ENCODE results near the gene SYNM.

SYNM gene

DNA sequence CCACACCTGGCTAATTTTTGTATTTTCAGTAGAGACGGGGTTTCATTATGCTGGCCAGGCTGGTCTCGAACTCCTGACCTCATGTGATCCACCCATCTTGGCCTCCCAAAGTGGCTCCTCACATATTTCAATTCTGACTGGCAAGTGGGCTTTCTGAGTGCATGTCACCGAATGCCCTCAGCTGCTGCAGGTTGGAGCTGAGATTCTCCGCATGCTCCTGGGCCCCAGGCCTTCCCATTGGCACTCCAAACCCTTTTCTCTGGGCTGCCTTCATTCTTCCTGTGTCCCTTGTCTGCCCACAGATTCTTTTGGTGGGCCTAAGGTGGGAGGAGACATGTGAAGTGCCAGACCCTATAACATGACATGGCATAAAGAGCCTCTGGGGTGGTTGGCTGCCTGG is 67.3 kb downstream of the SYNM start:
- no peak overlapping the region for H3K27ac ChIP-seq
- no peak for TF ChIP-seq ZFX (IDR thresholded peaks at IDR 0.05)
- TF ChIP-seq, protein P1, sequence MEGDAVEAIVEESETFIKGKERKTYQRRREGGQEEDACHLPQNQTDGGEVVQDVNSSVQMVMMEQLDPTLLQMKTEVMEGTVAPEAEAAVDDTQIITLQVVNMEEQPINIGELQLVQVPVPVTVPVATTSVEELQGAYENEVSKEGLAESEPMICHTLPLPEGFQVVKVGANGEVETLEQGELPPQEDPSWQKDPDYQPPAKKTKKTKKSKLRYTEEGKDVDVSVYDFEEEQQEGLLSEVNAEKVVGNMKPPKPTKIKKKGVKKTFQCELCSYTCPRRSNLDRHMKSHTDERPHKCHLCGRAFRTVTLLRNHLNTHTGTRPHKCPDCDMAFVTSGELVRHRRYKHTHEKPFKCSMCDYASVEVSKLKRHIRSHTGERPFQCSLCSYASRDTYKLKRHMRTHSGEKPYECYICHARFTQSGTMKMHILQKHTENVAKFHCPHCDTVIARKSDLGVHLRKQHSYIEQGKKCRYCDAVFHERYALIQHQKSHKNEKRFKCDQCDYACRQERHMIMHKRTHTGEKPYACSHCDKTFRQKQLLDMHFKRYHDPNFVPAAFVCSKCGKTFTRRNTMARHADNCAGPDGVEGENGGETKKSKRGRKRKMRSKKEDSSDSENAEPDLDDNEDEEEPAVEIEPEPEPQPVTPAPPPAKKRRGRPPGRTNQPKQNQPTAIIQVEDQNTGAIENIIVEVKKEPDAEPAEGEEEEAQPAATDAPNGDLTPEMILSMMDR (conservative IDR thresholded peaks at IDR 0.05): no peak

DNA sequence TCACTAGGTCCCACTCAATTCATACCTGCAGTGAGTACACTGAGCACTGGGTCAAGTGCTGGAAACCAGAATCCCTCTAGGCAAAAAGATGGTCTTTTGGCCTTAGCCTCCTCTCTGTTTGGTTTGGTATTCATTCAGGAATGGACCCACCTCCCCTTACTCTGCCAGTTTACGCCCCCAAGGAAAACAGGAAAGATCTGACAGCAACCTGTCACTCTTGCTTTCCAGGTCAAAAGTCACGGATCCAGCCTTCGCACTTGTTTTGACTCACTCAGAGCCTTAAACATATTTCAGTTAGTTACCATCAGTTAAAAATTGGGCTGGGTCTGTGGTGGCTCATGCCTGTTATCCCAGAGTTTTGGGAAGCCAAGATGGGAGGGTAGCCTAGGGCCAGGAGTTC is 68.1 kb downstream of the SYNM start:
- TF ChIP-seq, protein P1 (conservative IDR thresholded peaks at IDR 0.05): no peak
- TF ChIP-seq ZFX (IDR thresholded peaks at IDR 0.05): no peak
- H3K27ac ChIP-seq: no peak overlapping the region

DNA sequence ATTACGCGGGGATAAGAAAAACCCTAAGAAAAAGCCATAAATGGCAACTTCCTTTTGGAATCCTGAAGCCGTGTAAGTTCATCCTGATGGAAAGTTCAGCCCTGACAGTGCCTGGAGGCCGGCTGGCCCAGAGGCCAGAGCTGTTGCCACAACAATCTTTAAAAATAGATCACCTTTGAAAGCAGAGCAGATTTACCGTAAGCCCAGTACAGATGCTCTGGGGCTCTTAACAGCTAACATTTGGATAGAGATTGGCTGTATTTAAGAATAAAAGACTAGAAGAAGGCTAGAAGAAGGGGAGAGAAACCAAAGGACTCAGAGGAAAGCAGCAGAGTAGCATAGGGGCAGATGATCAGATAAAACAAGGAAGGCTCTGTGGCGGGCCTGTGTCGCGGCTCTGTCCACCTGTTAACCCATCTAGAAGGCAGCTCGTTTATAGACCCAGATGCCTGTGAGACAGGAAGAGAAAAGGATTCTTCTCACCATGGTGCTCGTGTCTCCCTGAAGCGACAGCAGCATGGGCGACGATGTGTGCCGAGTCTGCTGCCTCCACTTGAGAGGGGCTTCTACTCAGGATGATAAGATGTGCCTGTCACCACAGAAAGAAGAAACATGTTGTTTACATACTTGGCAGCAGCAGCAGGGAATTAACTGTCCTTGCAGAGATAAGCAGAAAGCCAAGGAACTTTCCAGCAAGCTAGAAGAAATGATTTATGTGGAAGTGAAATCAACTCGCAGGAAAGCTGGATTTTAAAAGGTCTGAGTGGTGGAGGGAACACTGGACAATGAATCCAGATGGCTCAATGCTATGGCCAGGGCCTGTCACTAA is 69.9 kb downstream of the SYNM start:
- H3K27ac ChIP-seq: peak overlapping the region; percentile 17; the same call in 1 of the 2 replicates
- TF ChIP-seq ZFX (IDR thresholded peaks at IDR 0.05): no peak
- TF ChIP-seq, protein P1 (conservative IDR thresholded peaks at IDR 0.05): no peak

DNA sequence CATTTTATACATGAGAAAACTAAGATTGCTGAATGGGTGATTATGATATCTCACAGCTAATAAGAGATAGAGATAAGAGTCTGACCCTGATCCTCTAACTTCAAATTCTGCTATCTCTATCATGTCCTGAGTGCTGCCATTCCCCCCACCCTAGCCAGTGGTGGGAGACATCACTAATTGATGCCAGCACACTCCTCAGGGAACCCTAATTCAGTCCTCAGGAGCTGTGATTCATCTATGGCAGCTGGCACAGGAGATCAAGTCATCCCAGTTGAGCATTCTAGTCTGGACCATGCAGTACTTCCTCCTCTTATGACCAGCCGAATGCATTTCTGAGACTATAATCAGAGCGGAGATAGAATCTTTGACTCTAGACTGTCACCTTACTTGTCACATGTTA is 71.9 kb downstream of the SYNM start:
- H3K27ac ChIP-seq: peak overlapping the region; percentile 16; the same call in 1 of the 2 replicates
- no peak for TF ChIP-seq ZFX (IDR thresholded peaks at IDR 0.05)
- TF ChIP-seq, protein P1 (conservative IDR thresholded peaks at IDR 0.05): no peak

DNA sequence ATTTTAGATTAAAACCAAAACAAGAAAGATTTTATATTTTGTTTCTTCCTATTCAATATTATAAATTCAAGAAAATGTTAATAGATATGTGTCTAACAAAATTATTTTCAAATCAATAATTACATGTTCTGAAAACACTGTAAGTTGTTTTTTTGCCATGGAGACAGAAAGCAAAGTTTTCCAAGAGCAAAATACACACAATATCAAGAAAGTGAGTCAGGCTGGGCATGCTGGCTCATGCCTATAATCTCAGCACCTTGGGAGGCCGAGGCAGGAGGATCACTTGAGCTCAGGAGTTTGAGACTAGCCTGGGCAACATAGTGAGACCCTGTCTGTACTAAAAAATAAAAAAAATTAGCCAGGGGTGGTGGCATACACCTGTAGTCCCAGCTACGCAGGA is 72.8 kb downstream of the SYNM start:
- TF ChIP-seq, protein P1 (conservative IDR thresholded peaks at IDR 0.05): no peak
- TF ChIP-seq ZFX (IDR thresholded peaks at IDR 0.05): no peak
- H3K27ac ChIP-seq: peak overlapping the region; percentile 48

DNA sequence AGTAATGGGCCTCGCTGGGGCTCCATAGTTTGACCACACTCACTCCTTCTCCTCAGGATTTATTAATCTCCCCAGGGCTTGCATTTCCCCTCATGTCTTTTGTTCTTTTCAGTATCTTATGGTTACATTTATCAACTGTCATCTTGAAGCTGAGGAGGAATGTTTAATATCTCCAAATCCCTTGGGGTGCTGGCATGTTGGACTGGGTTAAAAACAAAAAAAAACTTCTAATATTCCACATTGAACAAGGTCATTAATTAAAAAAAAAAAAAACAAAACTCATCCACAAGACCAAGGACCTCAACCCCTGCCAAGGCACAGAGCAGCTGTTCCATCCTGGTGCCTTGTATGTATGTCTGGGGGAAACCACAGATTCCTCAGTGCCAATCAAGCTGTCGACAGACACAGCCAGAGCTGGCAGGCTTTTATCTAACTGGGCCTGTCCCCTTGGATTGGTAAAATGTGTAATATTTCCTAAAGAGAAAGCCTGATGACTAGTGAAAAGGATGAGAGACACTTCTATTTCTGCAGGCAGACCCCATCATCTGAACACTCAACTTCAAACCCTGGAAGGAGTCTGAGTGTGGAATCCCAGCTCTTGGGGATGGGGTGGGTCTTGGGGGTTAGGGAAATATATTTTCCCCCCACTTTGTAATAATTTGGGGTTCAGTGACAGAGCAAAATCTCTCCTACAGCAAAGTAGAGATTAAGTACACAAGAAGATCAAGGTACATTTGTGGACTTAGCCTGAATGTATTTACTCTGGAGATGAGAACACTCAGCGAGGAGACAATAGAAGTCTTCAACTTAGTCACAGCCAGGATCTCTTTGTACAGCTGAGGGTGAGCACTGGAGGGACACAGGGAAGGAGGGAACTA is 75.4 kb downstream of the SYNM start:
- no peak overlapping the region for H3K27ac ChIP-seq
- TF ChIP-seq, protein P1 (conservative IDR thresholded peaks at IDR 0.05): no peak
- TF ChIP-seq ZFX (IDR thresholded peaks at IDR 0.05): no peak

DNA sequence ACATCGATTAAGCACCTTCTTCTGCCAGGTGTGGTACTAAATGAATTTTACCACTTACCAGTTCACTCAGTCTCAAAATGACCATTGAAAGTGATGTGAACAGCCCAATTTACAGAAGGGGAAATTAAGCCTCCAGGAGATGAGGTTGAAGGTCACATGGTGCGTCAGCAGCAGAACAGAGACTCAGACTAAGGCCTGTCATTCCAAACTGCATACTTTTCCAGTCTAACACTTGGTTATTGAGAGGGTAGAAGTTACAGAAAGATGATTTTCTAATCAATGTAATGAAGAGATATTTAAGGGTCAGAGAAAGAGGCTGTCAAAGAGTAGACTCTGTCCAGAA is 76.1 kb downstream of the SYNM start:
- no peak overlapping the region for H3K27ac ChIP-seq
- TF ChIP-seq, protein P1 (conservative IDR thresholded peaks at IDR 0.05): no peak
- TF ChIP-seq ZFX (IDR thresholded peaks at IDR 0.05): no peak
